T-helper 1 cell treated with Interleukin-12 subunit alpha and Interleukin-12 subunit beta and Interleukin-4 antibody, amounts not matched to agents 30 ng/mL and 1 ng/mL, for 36 hours (primary cell): ENCODE measurements around the gene PTPN22. TPM values are rescaled to one million over a fixed set of nuclear protein-coding genes. Genes with fewer than 3 reads are reported as not detected.
"Not testable (repeated sequence)": the region's sequence is repeated elsewhere in the genome, so short reads cannot be mapped to it uniquely, and the experiment has no call there.

ENCODE experiments used
- intact Hi-C: fragments of 100-400 bp; cut with micrococcal nuclease; formaldehyde crosslinking; loops from one replicate; pipeline ENCODE4 v1.15.1; 2024
- total RNA-seq: library from RNA; stranded (reverse); gene quantifications from 2 replicates; pipeline ENCODE4 v1.2.3, GENCODE V29; 2022

The PTPN22 gene
- total RNA-seq, 1 donor from 2014 or later: 80.7 TPM

GRCh38 chr1:113854234-113854633 is 17.3 kb downstream of the PTPN22 start:
- intact Hi-C loops: loop anchor here (1.0 kb wide), 1 partner anchor 25 kb away; no protein-coding TSS in a partner anchor

- intact Hi-C loops: not testable (repeated sequence)
Observed at GRCh38 chr1:113852694-113853093, 18.8 kb downstream of the PTPN22 start.

- intact Hi-C loops: loop anchor here (1.0 kb wide), 1 partner anchor 21 kb away; the partner anchor contains the start of gene PTPN22
Observed at GRCh38 chr1:113850127-113850796, 21.2 kb downstream of the PTPN22 start.

- intact Hi-C loops: no loop called here
Observed at GRCh38 chr1:113849072-113849471, 22.4 kb downstream of the PTPN22 start.

- intact Hi-C loops: no loop called here
Observed at GRCh38 chr1:113846391-113847035, 25.0 kb downstream of the PTPN22 start.

- intact Hi-C loops: no loop called here
Observed at GRCh38 chr1:113836534-113836933, 35.0 kb downstream of the PTPN22 start.

GRCh38 chr1:113835686-113836290 is 35.7 kb downstream of the PTPN22 start:
- intact Hi-C loops: loop anchor here (1.0 to 2.0 kb wide), 6 partner anchors 23 to 447 kb away; partner anchors contain the start of genes AP4B1, HIPK1, PTPN22 and RSBN1

- intact Hi-C loops: loop anchor here (1.0 to 2.0 kb wide), 6 partner anchors 22 to 448 kb away; partner anchors contain the start of genes AP4B1, HIPK1, PTPN22 and RSBN1
Observed at GRCh38 chr1:113834716-113835115, 36.8 kb downstream of the PTPN22 start.

- intact Hi-C loops: no loop called here
Observed at GRCh38 chr1:113830039-113830438, 41.5 kb downstream of the PTPN22 start.

GRCh38 chr1:113821916-113822315 is 49.6 kb downstream of the PTPN22 start:
- intact Hi-C loops: no loop called here

GRCh38 chr1:113818578-113818977 is 52.9 kb downstream of the PTPN22 start:
- intact Hi-C loops: loop anchor here (10.0 kb wide), 1 partner anchor 1424 kb away; the partner anchor contains the start of gene CTTNBP2NL

- intact Hi-C loops: loop anchor here (2.0 to 10.0 kb wide), 7 partner anchors 22 to 1418 kb away; partner anchors contain the start of genes CTTNBP2NL and LRIG2
Observed at GRCh38 chr1:113813218-113813617, 58.3 kb downstream of the PTPN22 start.

GRCh38 chr1:113812661-113813135 is 58.8 kb downstream of the PTPN22 start:
- intact Hi-C loops: loop anchor here (1.0 to 10.0 kb wide), 22 partner anchors 22 to 1418 kb away; partner anchors contain the start of genes CAPZA1, CSDE1, CTTNBP2NL and DCLRE1B

GRCh38 chr1:113811888-113812660 is 59.4 kb downstream of the PTPN22 start, which contains the start of gene RSBN1:
TSS of gene RSBN1 (minus strand) at chr1:113812476. CDS start at chr1:113812412, 64 bp downstream.
- intact Hi-C loops: loop anchor here (1.0 to 10.0 kb wide), 22 partner anchors 23 to 1417 kb away; partner anchors contain the start of genes CAPZA1, CSDE1, CTTNBP2NL and DCLRE1B

GRCh38 chr1:113811156-113811887 is 60.2 kb downstream of the PTPN22 start:
- intact Hi-C loops: loop anchor here (5.0 to 10.0 kb wide), 4 partner anchors 136 to 1417 kb away; partner anchors contain the start of gene CTTNBP2NL

GRCh38 chr1:113809670-113810602 is 61.6 kb downstream of the PTPN22 start:
- intact Hi-C loops: loop anchor here (5.0 to 10.0 kb wide), 4 partner anchors 137 to 1415 kb away; partner anchors contain the start of gene CTTNBP2NL

GRCh38 chr1:113808450-113809195 is 62.9 kb downstream of the PTPN22 start:
- intact Hi-C loops: no loop called here

- intact Hi-C loops: no loop called here
Observed at GRCh38 chr1:113805639-113806038, 65.9 kb downstream of the PTPN22 start.
